T-helper 1 cell treated with Interleukin-12 subunit alpha and Interleukin-12 subunit beta and Interleukin-4 antibody, amounts not matched to agents 30 μg/mL and 1 μg/mL, for 36 hours (primary cell): ENCODE measurements around the gene HLCS.

Source experiments
- H3K27ac Mint-ChIP-seq: one replicate; pipeline ENCODE4 v1.8.0; 2021; ENCODE audit warnings: mild to moderate bottlenecking, mixed read lengths
- H3K27me3 Mint-ChIP-seq: one replicate; pipeline ENCODE4 v1.8.0; 2021; ENCODE audit warnings: low read depth, mixed read lengths
- H3K36me3 Mint-ChIP-seq: one replicate; pipeline ENCODE4 v1.8.0; 2021; ENCODE audit warnings: low read depth, mixed read lengths
- H3K4me1 Mint-ChIP-seq: one replicate; pipeline ENCODE4 v1.8.0; 2021; ENCODE audit warnings: low read depth, mixed read lengths
- H3K4me3 Mint-ChIP-seq: one replicate; pipeline ENCODE4 v1.8.0; 2021; ENCODE audit warnings: mild to moderate bottlenecking, moderate library complexity, mixed read lengths
- H3K9me3 Mint-ChIP-seq: one replicate; pipeline ENCODE4 v1.8.0; 2021; ENCODE audit warnings: mixed read lengths

The HLCS gene

DNA sequence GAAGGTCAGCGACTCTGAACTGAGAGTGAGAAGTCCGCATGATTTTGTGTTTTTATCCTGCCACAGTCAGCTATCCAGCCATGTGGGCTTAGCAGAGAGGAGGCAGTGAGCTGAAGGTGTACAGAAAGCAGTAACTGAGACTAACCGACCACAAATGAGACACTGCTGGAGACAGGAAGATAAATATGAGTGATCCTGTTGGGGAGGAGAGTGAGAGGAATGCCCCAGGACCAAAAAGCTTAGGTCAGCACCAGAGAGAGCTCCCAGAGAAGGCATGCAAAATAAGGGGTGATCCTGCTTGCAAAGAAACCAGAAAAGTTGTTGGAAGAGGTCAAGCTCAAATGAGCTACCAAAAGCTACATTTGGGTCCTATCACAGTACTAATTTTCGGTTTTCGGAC is 63.7 kb downstream of the HLCS start:
- no peaks in the 10 kb centered on the region for H3K36me3 Mint-ChIP-seq
- no peaks in the 10 kb centered on the region for H3K27me3 Mint-ChIP-seq
- H3K4me3 Mint-ChIP-seq: no peak overlapping the region
- no peak overlapping the region for H3K27ac Mint-ChIP-seq
- H3K4me1 Mint-ChIP-seq: no peaks in the 10 kb centered on the region
- H3K9me3 Mint-ChIP-seq: no peaks in the 10 kb centered on the region

GRCh38 chr21:36902331-36902730 is 64.1 kb downstream of the HLCS start:
- Mint-ChIP-seq H3K27ac (no peak overlapping the region), H3K4me3 (no peak overlapping the region), H3K4me1 (no peaks in the 10 kb centered on the region), H3K9me3 (no peaks in the 10 kb centered on the region), H3K27me3 (no peaks in the 10 kb centered on the region), H3K36me3 (no peaks in the 10 kb centered on the region)

GRCh38 chr21:36901575-36901974 is 64.9 kb downstream of the HLCS start:
- Mint-ChIP-seq H3K27me3 (no peaks in the 10 kb centered on the region), H3K9me3 (no peaks in the 10 kb centered on the region), H3K27ac (no peak overlapping the region), H3K4me3 (no peak overlapping the region), H3K4me1 (no peaks in the 10 kb centered on the region), H3K36me3 (no peaks in the 10 kb centered on the region)

- Mint-ChIP-seq H3K27me3 (no peaks in the 10 kb centered on the region), H3K4me3 (no peak overlapping the region), H3K9me3 (no peaks in the 10 kb centered on the region), H3K36me3 (peaks cover 9% of the 10 kb centered on the region), H3K27ac (no peak overlapping the region), H3K4me1 (no peaks in the 10 kb centered on the region)
Observed at GRCh38 chr21:36893581-36893980, 72.9 kb downstream of the HLCS start.

DNA sequence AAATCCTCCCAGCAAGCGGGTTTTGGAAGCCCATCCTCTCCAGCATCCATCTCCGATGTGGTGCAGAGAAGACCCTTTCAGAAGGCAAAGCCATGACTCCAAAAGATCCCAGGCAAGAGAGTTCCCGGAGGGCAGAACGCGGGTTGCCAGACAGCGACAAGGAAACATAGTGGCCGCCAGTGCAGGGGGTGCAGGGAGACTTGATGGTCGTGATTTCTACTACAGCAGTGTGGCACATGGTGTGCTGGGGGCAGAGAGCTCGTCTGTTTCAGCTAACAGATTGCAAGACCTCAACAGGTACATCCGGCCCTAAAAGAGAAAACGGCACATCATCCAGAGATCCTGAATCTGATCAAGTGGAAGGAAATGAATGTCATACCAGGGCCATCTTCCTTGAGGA is 74.3 kb downstream of the HLCS start:
- H3K4me3 Mint-ChIP-seq: no peak overlapping the region
- no peaks in the 10 kb centered on the region for H3K27me3 Mint-ChIP-seq
- H3K36me3 Mint-ChIP-seq: peaks cover 9% of the 10 kb centered on the region
- no peak overlapping the region for H3K27ac Mint-ChIP-seq
- no peaks in the 10 kb centered on the region for H3K4me1 Mint-ChIP-seq
- no peaks in the 10 kb centered on the region for H3K9me3 Mint-ChIP-seq

DNA sequence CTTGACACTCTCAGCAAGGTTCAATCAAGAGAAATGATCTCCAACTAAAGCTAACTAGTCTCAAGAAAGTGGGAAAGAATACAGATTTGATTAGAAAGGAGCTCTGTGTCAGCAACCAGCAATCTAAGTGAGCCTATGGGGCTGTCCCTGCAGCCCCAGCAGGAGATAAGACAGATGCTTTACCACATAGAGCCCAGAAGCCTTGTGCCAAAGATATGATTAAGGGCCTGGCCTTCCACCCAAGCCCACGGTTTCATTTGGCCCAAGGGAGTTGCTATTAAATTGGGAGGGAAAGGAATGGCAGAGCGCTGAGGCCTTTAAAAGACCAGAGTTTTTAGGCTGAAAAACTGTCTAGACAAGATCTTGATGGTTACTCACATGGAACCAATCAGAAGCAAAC is 74.8 kb downstream of the HLCS start:
- Mint-ChIP-seq H3K9me3 (no peaks in the 10 kb centered on the region), H3K4me3 (no peak overlapping the region), H3K4me1 (no peaks in the 10 kb centered on the region), H3K27me3 (no peaks in the 10 kb centered on the region), H3K36me3 (peaks cover 9% of the 10 kb centered on the region), H3K27ac (no peak overlapping the region)

DNA sequence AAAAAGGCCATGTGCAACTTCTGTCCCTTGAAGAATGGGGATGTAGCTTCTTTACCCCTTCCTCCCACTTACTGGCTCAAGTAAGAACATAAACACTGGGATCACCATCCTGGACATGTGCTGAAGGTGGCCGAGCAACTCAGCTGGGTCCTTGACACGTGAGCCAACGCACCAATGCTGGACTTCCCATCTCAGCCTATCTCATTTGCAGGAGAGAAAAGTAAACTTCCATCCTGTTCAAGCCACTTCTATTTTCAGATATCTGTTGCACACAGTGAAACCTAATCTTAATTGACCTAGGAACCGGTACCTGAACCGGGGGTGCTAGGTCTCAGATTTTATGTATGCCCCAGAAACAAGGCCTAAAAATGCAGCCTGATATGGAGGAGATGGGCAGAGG is 75.3 kb downstream of the HLCS start:
- no peaks in the 10 kb centered on the region for H3K9me3 Mint-ChIP-seq
- peaks cover 9% of the 10 kb centered on the region for H3K36me3 Mint-ChIP-seq
- H3K4me1 Mint-ChIP-seq: no peaks in the 10 kb centered on the region
- no peaks in the 10 kb centered on the region for H3K27me3 Mint-ChIP-seq
- no peak overlapping the region for H3K4me3 Mint-ChIP-seq
- H3K27ac Mint-ChIP-seq: no peak overlapping the region

DNA sequence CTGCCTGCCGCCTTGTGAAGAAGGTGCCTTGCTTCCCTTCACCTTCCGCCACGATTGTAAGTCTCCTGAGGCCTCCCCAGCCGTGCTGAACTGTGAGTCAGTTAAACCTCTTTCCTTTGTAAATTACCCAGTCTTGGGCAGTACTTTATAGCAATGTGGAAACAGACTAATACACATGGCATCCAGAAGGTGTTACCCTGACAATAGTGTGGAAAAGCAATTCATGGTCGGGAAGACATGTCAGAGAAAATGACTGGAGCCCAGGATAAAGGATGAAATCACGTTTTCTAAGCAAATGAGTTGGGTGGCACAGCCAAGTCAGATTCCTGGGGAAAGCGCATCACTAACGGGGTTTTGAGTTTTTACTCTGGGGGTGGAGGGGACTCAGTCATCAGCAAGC is 76.4 kb downstream of the HLCS start:
- Mint-ChIP-seq H3K4me3 (no peak overlapping the region), H3K4me1 (no peaks in the 10 kb centered on the region), H3K36me3 (peaks cover 10% of the 10 kb centered on the region), H3K27me3 (no peaks in the 10 kb centered on the region), H3K9me3 (no peaks in the 10 kb centered on the region), H3K27ac (no peak overlapping the region)

- Mint-ChIP-seq H3K36me3 (peaks cover 12% of the 10 kb centered on the region), H3K4me1 (no peaks in the 10 kb centered on the region), H3K9me3 (peaks cover 4% of the 10 kb centered on the region), H3K27ac (no peak overlapping the region), H3K4me3 (no peak overlapping the region), H3K27me3 (no peaks in the 10 kb centered on the region)
Observed at GRCh38 chr21:36889401-36889800, 77.1 kb downstream of the HLCS start.

DNA sequence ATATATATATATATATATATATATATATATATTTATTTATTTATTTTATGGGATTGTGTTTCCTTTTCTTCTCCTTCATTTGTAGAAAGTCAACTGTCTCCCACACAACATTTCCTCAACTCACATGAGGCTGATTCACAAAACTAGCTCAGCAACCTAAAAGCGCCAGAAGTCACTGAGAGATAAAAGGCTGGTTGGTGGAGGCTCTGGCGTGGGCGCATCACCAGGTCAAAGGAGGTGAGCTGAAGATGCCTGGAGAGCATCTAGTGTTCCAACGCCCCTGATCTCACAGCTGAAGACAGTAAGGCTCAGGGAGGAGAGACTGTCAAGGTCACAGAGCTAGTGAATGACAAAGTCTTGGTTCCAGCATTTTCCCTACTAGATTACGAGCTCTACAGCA is 78.0 kb downstream of the HLCS start:
- no peaks in the 10 kb centered on the region for H3K27me3 Mint-ChIP-seq
- peaks cover 11% of the 10 kb centered on the region for H3K36me3 Mint-ChIP-seq
- H3K4me3 Mint-ChIP-seq: no peak overlapping the region
- H3K9me3 Mint-ChIP-seq: peaks cover 13% of the 10 kb centered on the region
- no peak overlapping the region for H3K27ac Mint-ChIP-seq
- H3K4me1 Mint-ChIP-seq: no peaks in the 10 kb centered on the region

DNA sequence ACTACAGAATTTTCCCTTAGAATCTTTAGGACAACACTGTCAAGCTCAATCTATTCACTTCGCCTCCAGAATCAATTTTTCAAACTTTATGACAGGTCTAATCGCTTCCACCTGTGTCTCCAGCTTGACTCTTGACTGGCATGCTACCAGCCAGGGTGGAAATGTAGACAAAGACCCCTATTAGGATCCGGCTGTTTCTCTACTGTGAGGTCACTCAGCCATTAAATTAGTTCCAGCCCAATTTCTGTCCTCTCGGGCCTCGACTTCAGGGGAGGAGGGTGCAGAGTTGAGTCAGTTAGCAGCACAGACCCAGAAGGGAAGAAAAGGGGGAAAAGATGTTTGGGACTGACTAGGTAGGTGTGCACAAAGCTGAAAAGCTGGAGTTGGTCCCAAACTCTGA is 78.5 kb downstream of the HLCS start:
- peaks cover 18% of the 10 kb centered on the region for H3K9me3 Mint-ChIP-seq
- H3K4me3 Mint-ChIP-seq: no peak overlapping the region
- no peaks in the 10 kb centered on the region for H3K4me1 Mint-ChIP-seq
- H3K27ac Mint-ChIP-seq: no peak overlapping the region
- no peaks in the 10 kb centered on the region for H3K27me3 Mint-ChIP-seq
- H3K36me3 Mint-ChIP-seq: peaks cover 12% of the 10 kb centered on the region

GRCh38 chr21:36883532-36884486 is 82.7 kb downstream of the HLCS start:
- no peaks in the 10 kb centered on the region for H3K27me3 Mint-ChIP-seq

DNA sequence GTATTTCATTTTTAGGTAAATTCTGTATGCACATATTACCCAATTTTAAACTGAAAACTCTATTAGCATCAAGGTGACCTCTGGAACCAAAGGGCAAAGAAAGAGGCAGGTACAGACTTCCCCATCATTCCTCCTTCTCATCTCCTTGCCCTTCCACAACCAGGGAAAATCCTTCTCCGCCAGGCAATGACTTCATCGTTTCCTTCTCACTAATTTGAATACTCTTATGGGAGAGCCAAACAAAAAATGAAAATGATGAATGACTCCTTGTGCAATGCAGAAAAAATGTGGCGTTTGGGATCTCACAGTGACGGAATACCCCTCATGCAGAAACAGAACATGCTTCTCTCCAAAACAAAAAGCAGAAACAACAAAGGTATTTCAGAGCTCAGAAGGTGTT is 83.7 kb downstream of the HLCS start:
- no peaks in the 10 kb centered on the region for H3K27me3 Mint-ChIP-seq
- no peak overlapping the region for H3K4me3 Mint-ChIP-seq
- peaks cover 5% of the 10 kb centered on the region for H3K36me3 Mint-ChIP-seq
- peaks cover 24% of the 10 kb centered on the region for H3K9me3 Mint-ChIP-seq
- no peaks in the 10 kb centered on the region for H3K4me1 Mint-ChIP-seq
- H3K27ac Mint-ChIP-seq: no peak overlapping the region

More at GRCh38 chr21:36883532-36884486, 82.7 kb downstream of the HLCS start:
- Mint-ChIP-seq H3K9me3 (peaks cover 24% of the 10 kb centered on the region), H3K4me1 (no peaks in the 10 kb centered on the region), H3K4me3 (no peak overlapping the region), H3K36me3 (peaks cover 5% of the 10 kb centered on the region), H3K27ac (no peak overlapping the region)

- Mint-ChIP-seq H3K4me3 (no peak overlapping the region), H3K27me3 (no peaks in the 10 kb centered on the region), H3K27ac (no peak overlapping the region), H3K36me3 (peaks cover 5% of the 10 kb centered on the region), H3K9me3 (peaks cover 24% of the 10 kb centered on the region), H3K4me1 (no peaks in the 10 kb centered on the region)
Observed at GRCh38 chr21:36881228-36881627, 85.2 kb downstream of the HLCS start.

DNA sequence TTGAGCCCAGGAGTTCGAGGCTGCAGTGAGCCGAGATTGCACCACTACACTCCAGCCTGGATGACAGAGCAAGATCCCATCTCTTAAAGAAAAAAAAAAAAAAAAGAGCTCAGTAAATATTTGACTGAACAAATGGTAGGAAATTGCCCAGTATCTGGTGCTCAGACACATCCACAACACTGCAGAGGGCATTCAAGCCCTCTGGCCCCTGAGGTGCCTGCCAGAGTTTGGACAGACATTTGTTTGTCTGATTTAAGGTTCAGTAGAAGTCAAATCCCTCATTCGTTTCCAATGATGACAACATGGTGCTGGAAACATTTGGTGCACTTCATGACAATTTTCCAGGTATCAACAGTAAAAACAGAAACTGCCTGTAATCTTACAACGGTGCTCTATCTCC is 86.6 kb downstream of the HLCS start:
- H3K27ac Mint-ChIP-seq: no peak overlapping the region
- H3K4me3 Mint-ChIP-seq: no peak overlapping the region
- H3K36me3 Mint-ChIP-seq: peaks cover 3% of the 10 kb centered on the region
- H3K9me3 Mint-ChIP-seq: peaks cover 24% of the 10 kb centered on the region
- H3K4me1 Mint-ChIP-seq: no peaks in the 10 kb centered on the region
- no peaks in the 10 kb centered on the region for H3K27me3 Mint-ChIP-seq
